Ectodermal cell (in vitro differentiated cells): ENCODE results near the gene TEKT3.

Source experiments
- H3K27ac ChIP-seq: 2 replicates; pipeline ENCODE4 v1.7.0; 2013; ENCODE audit warnings: mild to moderate bottlenecking, low read depth, low read length; ENCODE audit not compliant: insufficient read depth, poor library complexity, severe bottlenecking
- H3K27me3 ChIP-seq: 2 replicates; pipeline ENCODE4 v1.7.0; 2013; ENCODE audit warnings: mild to moderate bottlenecking, low read length; ENCODE audit not compliant: insufficient read depth, control insufficient read depth, poor library complexity, severe bottlenecking
- H3K36me3 ChIP-seq: one replicate; pipeline ENCODE4 v1.7.0; 2013; ENCODE audit warnings: low read length; ENCODE audit not compliant: control insufficient read depth, insufficient read depth
- H3K4me1 ChIP-seq: one replicate; pipeline ENCODE4 v1.7.0; 2013; ENCODE audit warnings: low read length; ENCODE audit not compliant: control insufficient read depth, insufficient read depth
- H3K4me3 ChIP-seq: 2 replicates; pipeline ENCODE4 v1.7.0; 2013; ENCODE audit warnings: low read depth, low read length, control low read depth; ENCODE audit not compliant: insufficient read depth
- H3K9me3 ChIP-seq: 2 replicates; pipeline ENCODE4 v1.7.0; 2013; ENCODE audit warnings: mild to moderate bottlenecking, low read length, moderate library complexity; ENCODE audit not compliant: control insufficient read depth
- WGBS, 2 experiments: methylation state at CpG; one replicate each; pipeline ENCODE4 v1.1.7; 2013; ENCODE audit warnings: missing lambda C conversion rate in 2 of 2; 5-methylcytosine and 5-hydroxymethylcytosine counted together

TEKT3 gene

GRCh38 chr17:15351478-15351840, 10.1 kb upstream of the TEKT3 start:
- WGBS, 2 experiments, result 89 to 92% methylated on average over 4 of the region's 4 CpGs
- no peak overlapping the region for H3K4me3 ChIP-seq
- no peaks in the 10 kb centered on the region for H3K9me3 ChIP-seq
- no peak overlapping the region for H3K27ac ChIP-seq
- H3K4me1 ChIP-seq, result no peaks in the 10 kb centered on the region
- H3K27me3 ChIP-seq, result no peaks in the 10 kb centered on the region
- H3K36me3 ChIP-seq, result no peaks in the 10 kb centered on the region

GRCh38 chr17:15350777-15351477, 9.5 kb upstream of the TEKT3 start:
- no peaks in the 10 kb centered on the region for H3K27me3 ChIP-seq
- 90 to 93% methylated on average over 10 of the region's 10 CpGs for WGBS, 2 experiments
- no peak overlapping the region for H3K4me3 ChIP-seq
- H3K9me3 ChIP-seq, result no peaks in the 10 kb centered on the region
- no peaks in the 10 kb centered on the region for H3K36me3 ChIP-seq
- no peaks in the 10 kb centered on the region for H3K4me1 ChIP-seq
- H3K27ac ChIP-seq, result no peak overlapping the region

- 65 to 67% methylated on average over 2 of the region's 2 CpGs for WGBS, 2 experiments
- H3K27ac ChIP-seq, result no peak overlapping the region
- peaks cover 8% of the 10 kb centered on the region for H3K27me3 ChIP-seq
Observed at GRCh38 chr17:15349119-15349518, 7.7 kb upstream of the TEKT3 start.

GRCh38 chr17:15348021-15348420, 6.6 kb upstream of the TEKT3 start:
- no peak overlapping the region for H3K4me3 ChIP-seq
- no peak overlapping the region for H3K27ac ChIP-seq
- H3K4me1 ChIP-seq, result no peaks in the 10 kb centered on the region
- no peaks in the 10 kb centered on the region for H3K36me3 ChIP-seq
- 86 to 89% methylated on average over 4 of the region's 4 CpGs for WGBS, 2 experiments
- H3K9me3 ChIP-seq, result no peaks in the 10 kb centered on the region
- H3K27me3 ChIP-seq, result peaks cover 12% of the 10 kb centered on the region

More at GRCh38 chr17:15349119-15349518, 7.7 kb upstream of the TEKT3 start:
- Histone ChIP-seq H3K4me1 (no peaks in the 10 kb centered on the region), H3K36me3 (no peaks in the 10 kb centered on the region), H3K9me3 (no peaks in the 10 kb centered on the region), H3K4me3 (no peak overlapping the region)

GRCh38 chr17:15346066-15346595, 4.7 kb upstream of the TEKT3 start:
- 86 to 92% methylated on average over 11 to 13 of the region's 13 CpGs for whole genome bisulfite sequencing, 2 experiments
- no peaks in the 10 kb centered on the region for H3K36me3 ChIP-seq
- H3K27me3 ChIP-seq, result peaks cover 29% of the 10 kb centered on the region
- no peaks in the 10 kb centered on the region for H3K9me3 ChIP-seq
- no peaks in the 10 kb centered on the region for H3K4me1 ChIP-seq
- H3K4me3 ChIP-seq, result no peak overlapping the region
- no peak overlapping the region for H3K27ac ChIP-seq

GRCh38 chr17:15343749-15344148, 2.4 kb upstream of the TEKT3 start:
- Histone ChIP-seq H3K36me3 (no peaks in the 10 kb centered on the region), H3K27ac (no peak overlapping the region), H3K4me3 (no peak overlapping the region), H3K9me3 (no peaks in the 10 kb centered on the region), H3K27me3 (peaks cover 42% of the 10 kb centered on the region), H3K4me1 (no peaks in the 10 kb centered on the region)
- 82 to 83% methylated on average over 3 to 4 of the region's 4 CpGs for WGBS, 2 experiments

- no peak overlapping the region for H3K4me3 ChIP-seq
- H3K4me1 ChIP-seq, result no peaks in the 10 kb centered on the region
- no peaks in the 10 kb centered on the region for H3K36me3 ChIP-seq
- WGBS, 2 experiments, result 77 to 82% methylated on average over 7 of the region's 7 CpGs
- peaks cover 42% of the 10 kb centered on the region for H3K27me3 ChIP-seq
- no peaks in the 10 kb centered on the region for H3K9me3 ChIP-seq
- no peak overlapping the region for H3K27ac ChIP-seq
Observed at GRCh38 chr17:15342460-15342859, 1.1 kb upstream of the TEKT3 start.

GRCh38 chr17:15341966-15342365, 569 bp upstream of the TEKT3 start:
- Histone ChIP-seq H3K36me3 (no peaks in the 10 kb centered on the region), H3K27ac (no peak overlapping the region), H3K9me3 (no peaks in the 10 kb centered on the region), H3K4me3 (no peak overlapping the region), H3K27me3 (peaks cover 42% of the 10 kb centered on the region), H3K4me1 (no peaks in the 10 kb centered on the region)
- WGBS, 2 experiments, result 86 to 89% methylated on average over 3 of the region's 3 CpGs

GRCh38 chr17:15340966-15341365, 431 bp downstream of the TEKT3 start:
- Histone ChIP-seq H3K36me3 (no peaks in the 10 kb centered on the region), H3K27ac (no peak overlapping the region), H3K9me3 (no peaks in the 10 kb centered on the region), H3K27me3 (peaks cover 42% of the 10 kb centered on the region), H3K4me1 (no peaks in the 10 kb centered on the region), H3K4me3 (peak overlapping the region; percentile 56)
- WGBS, 2 experiments, result 6 to 7% methylated on average over 19 of the region's 19 CpGs

- peaks cover 6% of the 10 kb centered on the region for H3K27me3 ChIP-seq
- H3K9me3 ChIP-seq, result no peaks in the 10 kb centered on the region
- no peak overlapping the region for H3K27ac ChIP-seq
- H3K4me3 ChIP-seq, result no peak overlapping the region
- no peaks in the 10 kb centered on the region for H3K4me1 ChIP-seq
- WGBS, 2 experiments, result 90 to 96% methylated on average over 1 of the region's 1 CpG
- no peaks in the 10 kb centered on the region for H3K36me3 ChIP-seq
Observed at GRCh38 chr17:15335446-15335845, 6.0 kb downstream of the TEKT3 start.
